GM12864 (cell line): Measurements from ENCODE around the gene JMJD7.
A peak's percentile ranks its signal among the peaks of the same experiment; 100 is the strongest.
"Not testable (repeated sequence)": the region's sequence is repeated elsewhere in the genome, so short reads cannot be mapped to it uniquely, and the experiment has no call there.

Source experiments
- DNase-seq: peaks from one replicate; pipeline ENCODE4 v3.0.0-alpha.2; 2011; ENCODE audit warnings: low read depth
- H3K4me3 ChIP-seq: 2 replicates; pipeline ENCODE4 v1.5.1; 2011; ENCODE audit warnings: mild to moderate bottlenecking, low read depth, low read length, control low read depth
- TF ChIP-seq, protein P1 (sequence below): IDR thresholded peaks from 2 replicates; pipeline ENCODE4 v1.5.1; 2011; ENCODE audit warnings: low read depth, mild to moderate bottlenecking, moderate library complexity, low read length, control low read depth, inconsistent platforms; ENCODE audit errors: missing control alignments

The JMJD7 gene

DNA sequence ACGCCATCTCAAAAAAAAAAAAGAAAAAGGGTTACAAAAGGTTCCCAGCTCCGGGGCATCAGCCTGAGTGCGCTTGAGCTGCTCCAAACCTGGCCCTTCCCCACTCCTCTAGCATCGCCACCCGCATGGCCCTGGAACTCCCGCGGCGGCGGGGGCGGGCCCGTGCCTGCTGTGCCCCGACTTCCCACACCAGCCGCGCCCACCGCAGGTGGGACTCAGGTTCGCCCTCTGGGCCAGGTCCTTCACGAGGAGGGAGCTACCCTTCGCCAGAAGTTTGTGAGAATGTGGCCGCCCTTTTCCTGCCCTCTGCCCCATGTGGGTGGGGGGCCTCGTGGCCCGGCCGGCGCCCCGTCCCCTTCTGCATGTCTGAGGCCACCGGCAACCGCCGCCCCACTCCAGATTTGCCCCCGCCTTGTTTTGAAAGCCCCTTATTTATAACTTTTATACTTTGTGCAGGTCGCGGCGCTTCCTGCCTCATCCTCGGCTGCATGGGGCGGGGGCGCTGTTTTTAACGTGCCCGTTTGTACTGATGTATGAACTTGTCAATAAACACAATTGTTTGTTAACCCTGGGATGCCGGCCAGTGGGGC, 507 bp upstream of the JMJD7 start:
- TF ChIP-seq, protein P1, sequence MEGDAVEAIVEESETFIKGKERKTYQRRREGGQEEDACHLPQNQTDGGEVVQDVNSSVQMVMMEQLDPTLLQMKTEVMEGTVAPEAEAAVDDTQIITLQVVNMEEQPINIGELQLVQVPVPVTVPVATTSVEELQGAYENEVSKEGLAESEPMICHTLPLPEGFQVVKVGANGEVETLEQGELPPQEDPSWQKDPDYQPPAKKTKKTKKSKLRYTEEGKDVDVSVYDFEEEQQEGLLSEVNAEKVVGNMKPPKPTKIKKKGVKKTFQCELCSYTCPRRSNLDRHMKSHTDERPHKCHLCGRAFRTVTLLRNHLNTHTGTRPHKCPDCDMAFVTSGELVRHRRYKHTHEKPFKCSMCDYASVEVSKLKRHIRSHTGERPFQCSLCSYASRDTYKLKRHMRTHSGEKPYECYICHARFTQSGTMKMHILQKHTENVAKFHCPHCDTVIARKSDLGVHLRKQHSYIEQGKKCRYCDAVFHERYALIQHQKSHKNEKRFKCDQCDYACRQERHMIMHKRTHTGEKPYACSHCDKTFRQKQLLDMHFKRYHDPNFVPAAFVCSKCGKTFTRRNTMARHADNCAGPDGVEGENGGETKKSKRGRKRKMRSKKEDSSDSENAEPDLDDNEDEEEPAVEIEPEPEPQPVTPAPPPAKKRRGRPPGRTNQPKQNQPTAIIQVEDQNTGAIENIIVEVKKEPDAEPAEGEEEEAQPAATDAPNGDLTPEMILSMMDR = no peak
- DNase-seq = no peak
- H3K4me3 ChIP-seq = peak overlapping the region; percentile 54

DNA sequence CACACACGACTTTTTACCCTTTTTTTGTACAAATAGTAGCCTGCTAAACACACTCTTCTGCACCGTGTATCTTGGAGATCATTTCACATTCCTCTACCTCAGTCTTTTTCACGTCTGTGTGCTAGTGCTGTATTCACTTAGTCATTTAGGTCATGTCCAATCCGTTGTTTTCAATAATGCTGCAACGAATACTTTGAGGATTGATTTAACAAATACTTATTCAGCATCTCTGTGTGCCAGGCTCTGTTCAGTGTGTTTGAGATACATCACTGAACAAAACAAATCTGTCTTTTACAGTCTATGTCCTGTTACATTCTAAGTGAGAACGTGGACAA, 882 bp downstream of the JMJD7 start:
- TF ChIP-seq, protein P1 = no peak
- peak overlapping the region; percentile 62 for H3K4me3 ChIP-seq
- no peak for DNase-seq

DNA sequence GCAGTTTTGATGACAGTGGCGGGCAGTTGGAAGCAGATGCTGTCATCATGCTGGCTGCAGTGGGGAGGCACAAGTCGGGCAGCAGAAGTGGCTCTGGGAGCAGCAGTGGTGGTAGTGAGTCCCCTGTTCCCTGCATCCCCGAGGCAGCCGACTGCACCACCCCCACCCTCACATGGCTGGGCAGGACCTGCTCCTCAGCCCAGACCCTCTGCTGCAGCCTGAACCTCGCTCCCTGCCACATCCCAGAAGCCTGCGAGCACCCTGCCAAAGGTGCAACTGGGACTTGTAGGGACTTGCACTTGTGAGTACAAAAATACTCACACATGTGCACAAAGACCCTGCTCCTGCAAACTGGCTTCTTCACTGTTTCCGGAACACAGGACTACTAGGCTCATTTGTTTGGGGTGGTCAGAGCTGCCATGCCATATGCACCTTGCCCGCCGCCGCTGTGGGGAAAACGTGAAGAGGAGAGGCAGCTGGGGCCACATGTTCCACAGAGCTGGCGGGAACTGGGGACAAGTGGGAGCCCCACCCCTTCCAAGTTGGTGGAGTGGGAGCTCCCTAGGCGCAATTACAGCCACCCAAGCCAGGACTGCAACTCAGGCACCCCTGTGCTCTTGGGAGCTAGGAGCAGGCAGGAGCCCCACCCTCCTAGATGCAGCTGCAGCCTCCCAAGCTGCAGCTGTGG, 2.2 kb downstream of the JMJD7 start:
- DNase-seq = no peak
- TF ChIP-seq, protein P1 = no peak
- no peak overlapping the region for H3K4me3 ChIP-seq

DNA sequence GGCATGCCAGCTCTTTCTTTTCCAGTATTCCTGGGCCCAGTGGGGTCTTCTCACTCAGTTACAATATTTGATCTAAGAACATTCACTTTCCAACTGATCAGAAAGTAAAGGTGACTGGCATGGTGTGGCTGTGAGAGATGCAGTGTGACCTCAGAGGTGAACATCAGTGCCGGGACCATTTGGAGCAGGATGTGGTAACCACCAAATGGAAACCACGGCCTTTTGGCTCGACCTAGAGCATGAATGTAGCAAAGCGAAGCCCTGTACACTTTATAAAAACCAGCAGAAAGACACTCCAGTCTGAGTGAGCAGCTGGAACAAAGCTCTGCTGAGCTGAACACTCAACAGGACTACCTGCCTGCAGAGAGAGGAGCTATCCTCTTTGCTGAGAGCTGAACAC, 3.4 kb downstream of the JMJD7 start:
- H3K4me3 ChIP-seq, DNase-seq: not testable (repeated sequence)

DNA sequence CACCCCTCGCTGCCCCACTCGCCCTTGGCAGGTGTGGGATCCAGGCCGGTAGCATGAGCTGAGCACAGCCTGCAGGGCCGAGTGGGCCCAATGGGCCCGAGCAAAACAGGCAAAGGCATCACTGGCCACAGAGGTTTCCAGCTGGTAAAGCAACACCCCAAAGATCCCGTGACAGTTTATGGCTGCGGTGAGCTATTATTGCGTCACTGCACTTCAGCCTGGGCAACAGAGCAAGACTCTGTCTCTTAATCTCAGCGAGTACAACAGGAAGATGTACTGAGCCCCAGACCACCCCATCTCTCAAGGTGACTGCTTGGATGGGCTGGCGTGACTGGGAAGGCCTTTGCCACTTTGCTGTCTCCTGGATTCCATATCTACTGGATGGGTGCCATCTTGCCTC, 4.3 kb downstream of the JMJD7 start:
- no peak overlapping the region for H3K4me3 ChIP-seq
- no peak for DNase-seq
- TF ChIP-seq, protein P1 = no peak

DNA sequence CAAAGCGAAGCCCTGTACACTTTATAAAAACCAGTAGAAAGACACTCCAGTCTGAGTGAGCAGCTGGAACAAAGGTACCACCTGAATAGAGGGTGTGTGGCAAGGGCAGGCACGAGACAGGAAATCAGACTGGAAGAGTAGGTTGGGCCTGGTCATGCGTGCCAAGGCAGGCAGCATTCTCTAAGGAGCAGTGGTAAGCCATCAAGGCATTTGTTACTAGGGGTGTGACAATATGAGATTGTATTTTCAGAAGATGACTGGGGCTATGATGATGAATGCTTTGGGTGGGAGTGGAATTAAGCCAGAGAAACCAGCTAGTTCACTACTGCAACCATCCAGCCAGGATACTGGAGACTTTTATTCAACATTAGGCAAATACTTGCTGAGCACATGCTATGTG, 5.0 kb downstream of the JMJD7 start:
- DNase-seq = no peak
- TF ChIP-seq, protein P1 = no peak
- no peak overlapping the region for H3K4me3 ChIP-seq

DNA sequence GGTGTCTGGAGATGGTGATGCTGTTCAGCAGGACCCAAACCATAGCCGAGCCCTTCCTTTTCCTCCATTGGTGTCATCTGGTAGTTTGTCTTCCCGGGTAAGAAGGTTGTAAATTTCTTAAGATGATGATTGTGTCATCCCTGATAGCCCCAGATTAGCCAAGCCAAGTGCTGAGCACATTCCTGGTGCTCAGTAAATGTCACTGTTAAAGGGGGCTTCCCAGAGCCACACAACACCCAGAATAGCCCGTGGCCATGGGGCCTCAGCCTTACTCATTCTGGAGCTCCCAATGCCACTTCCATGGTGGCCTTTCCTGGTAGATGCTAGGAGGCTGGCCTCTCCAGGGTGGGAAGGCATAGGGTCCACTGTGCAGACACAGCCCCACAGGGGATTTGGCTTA, 6.2 kb downstream of the JMJD7 start:
- no peak overlapping the region for H3K4me3 ChIP-seq
- DNase-seq = no peak
- TF ChIP-seq, protein P1 = no peak
